GM12878 (cell line): ENCODE results near the gene KCNA3. TPM values are rescaled to one million over a fixed set of nuclear protein-coding genes. Genes with fewer than 3 reads are reported as not detected.

ENCODE experiments used
- ASH2L ChIP-seq: fragments of 300-600, 200-600 bp; sonication (generic); IDR thresholded peaks from 2 replicates; pipeline ENCODE4 v1.6.1; 2017; ENCODE audit warnings: low read depth, mild to moderate bottlenecking, borderline replicate concordance
- ATF2 ChIP-seq: IDR thresholded peaks from 2 replicates; pipeline ENCODE4 v1.6.1; 2012; ENCODE audit warnings: low read length, inconsistent platforms
- BACH1 ChIP-seq: fragments of 450-650 bp; IDR thresholded peaks from 2 replicates; pipeline ENCODE4 v1.6.1; 2017; ENCODE audit warnings: mild to moderate bottlenecking, borderline replicate concordance
- BCL3 ChIP-seq: IDR thresholded peaks from 2 replicates; pipeline ENCODE4 v1.6.1; 2011; ENCODE audit warnings: borderline replicate concordance, low read depth, mild to moderate bottlenecking, moderate library complexity, low read length; ENCODE audit not compliant: insufficient read depth, poor library complexity, severe bottlenecking
- BHLHE40 ChIP-seq, 2 experiments: fragments of 450-650 bp in 1 of 2; IDR thresholded peaks; 2 replicates each; pipeline ENCODE4 v1.6.1; 2011 to 2017; ENCODE audit warnings: low read depth in 2 of 2, borderline replicate concordance in 1 of 2, improper control_type of control experiment in 1 of 2, low read length in 1 of 2, mild to moderate bottlenecking in 1 of 2
- DPF2 ChIP-seq: fragments of 450-650 bp; IDR thresholded peaks from 2 replicates; pipeline ENCODE4 v1.6.1; 2017; ENCODE audit warnings: mild to moderate bottlenecking
- EED ChIP-seq: sonication (generic); IDR thresholded peaks from 2 replicates; pipeline ENCODE4 v1.6.1; 2016; ENCODE audit warnings: antibody characterized with exemption, low read depth
- ETV6 ChIP-seq, 2 experiments: fragments of 450-650 bp in 1 of 2; IDR thresholded peaks in 1 of 2; conservative IDR thresholded peaks in 1 of 2; 2 replicates each; pipeline ENCODE4 v1.6.1; 2014; ENCODE audit warnings: antibody characterized with exemption in 1 of 2, borderline replicate concordance in 1 of 2, low read depth in 1 of 2, mild to moderate bottlenecking in 1 of 2, moderate library complexity in 1 of 2
- IKZF1 ChIP-seq: fragments of 450-650 bp; conservative IDR thresholded peaks from 2 replicates; pipeline ENCODE4 v1.6.1; 2017; ENCODE audit warnings: antibody characterized with exemption, mild to moderate bottlenecking
- NBN ChIP-seq: fragments of 450-650 bp; IDR thresholded peaks from 2 replicates; pipeline ENCODE4 v1.6.1; 2016
- NR2F1 ChIP-seq: fragments of 450-650 bp; conservative IDR thresholded peaks from 2 replicates; pipeline ENCODE4 v1.6.1; 2017; ENCODE audit warnings: mild to moderate bottlenecking
- PAX5 ChIP-seq: IDR thresholded peaks from 2 replicates; pipeline ENCODE4 v1.6.1; 2011; ENCODE audit warnings: low read depth, low read length, borderline replicate concordance
- POU2F2 ChIP-seq: IDR thresholded peaks from 3 replicates; pipeline ENCODE4 v1.6.1; 2011; ENCODE audit warnings: low read depth, mild to moderate bottlenecking, low read length, borderline replicate concordance
- RCOR1 ChIP-seq: conservative IDR thresholded peaks from 2 replicates; pipeline ENCODE4 v1.6.1; 2012; ENCODE audit warnings: low read depth, low read length, improper control_type of control experiment
- SMARCA5 ChIP-seq: fragments of 450-650 bp; IDR thresholded peaks from 2 replicates; pipeline ENCODE4 v1.6.1; 2017; ENCODE audit warnings: mild to moderate bottlenecking
- SMC3 ChIP-seq: IDR thresholded peaks from 2 replicates; pipeline ENCODE4 v1.6.1; 2011; ENCODE audit warnings: low read length, improper control_type of control experiment, borderline replicate concordance
- STAT1 ChIP-seq: fragments of 450-650 bp; conservative IDR thresholded peaks from 2 replicates; pipeline ENCODE4 v1.6.1; 2014; ENCODE audit warnings: antibody characterized with exemption, mild to moderate bottlenecking
- TCF12 ChIP-seq: IDR thresholded peaks from 2 replicates; pipeline ENCODE4 v1.6.1; 2011; ENCODE audit warnings: low read depth, mild to moderate bottlenecking, low read length
- polyA plus RNA-seq, 11 experiments: library from polyadenylated mRNA; depleted of rRNA in 4 of 11; unstranded in 6 of 11; stranded (reverse) in 5 of 11; fragments of >200 nt; fragmentation: Nextera tagmentation in 4 of 11; fragmentation: Illumina TruSeq in 1 of 11; extraction: Ambion mirVana in 4 of 11; extraction: Trizol in 1 of 11; gene quantifications; 1 replicate in 1 of 11; 2 replicates in 10 of 11; pipeline versions ENCODE4 v1.2.1 to v1.2.3, GENCODE V29; 2011 to 2016; ENCODE audit warnings: inconsistent platforms in 2 of 11, missing spikeins in 2 of 11, low read depth in 1 of 11
- total RNA-seq, 4 experiments: library from RNA; depleted of rRNA in 3 of 4; stranded (reverse); fragments of >200 nt in 3 of 4; fragmentation: Illumina TruSeq in 1 of 4; extraction: Trizol in 1 of 4; gene quantifications; 2 replicates each; pipeline versions ENCODE4 v1.2.1 to v1.2.3, GENCODE V29; 2013 to 2021
- TF ChIP-seq, protein P1 (sequence below): fragments of 450-650 bp; IDR thresholded peaks from 2 replicates; pipeline ENCODE4 v1.6.1; 2016; ENCODE audit warnings: mild to moderate bottlenecking
- TF ChIP-seq, protein P2 (sequence below): fragments of 450-650 bp; IDR thresholded peaks from 2 replicates; pipeline ENCODE4 v1.6.1; 2017; ENCODE audit warnings: mild to moderate bottlenecking, low read depth, inconsistent platforms; ENCODE audit not compliant: poor library complexity, severe bottlenecking
- TF ChIP-seq, protein P3 (sequence below): fragments of 450-650 bp; IDR thresholded peaks from 2 replicates; pipeline ENCODE4 v1.6.1; 2017; ENCODE audit warnings: low read depth, mild to moderate bottlenecking, moderate library complexity

KCNA3 gene
- total and polyA plus RNA-seq, 10 of the 15 experiments (the other 5 are each of a cell fraction or from before 2014, with no cell fraction given) = 0.10 to 3.3 (median 1.7) TPM

DNA sequence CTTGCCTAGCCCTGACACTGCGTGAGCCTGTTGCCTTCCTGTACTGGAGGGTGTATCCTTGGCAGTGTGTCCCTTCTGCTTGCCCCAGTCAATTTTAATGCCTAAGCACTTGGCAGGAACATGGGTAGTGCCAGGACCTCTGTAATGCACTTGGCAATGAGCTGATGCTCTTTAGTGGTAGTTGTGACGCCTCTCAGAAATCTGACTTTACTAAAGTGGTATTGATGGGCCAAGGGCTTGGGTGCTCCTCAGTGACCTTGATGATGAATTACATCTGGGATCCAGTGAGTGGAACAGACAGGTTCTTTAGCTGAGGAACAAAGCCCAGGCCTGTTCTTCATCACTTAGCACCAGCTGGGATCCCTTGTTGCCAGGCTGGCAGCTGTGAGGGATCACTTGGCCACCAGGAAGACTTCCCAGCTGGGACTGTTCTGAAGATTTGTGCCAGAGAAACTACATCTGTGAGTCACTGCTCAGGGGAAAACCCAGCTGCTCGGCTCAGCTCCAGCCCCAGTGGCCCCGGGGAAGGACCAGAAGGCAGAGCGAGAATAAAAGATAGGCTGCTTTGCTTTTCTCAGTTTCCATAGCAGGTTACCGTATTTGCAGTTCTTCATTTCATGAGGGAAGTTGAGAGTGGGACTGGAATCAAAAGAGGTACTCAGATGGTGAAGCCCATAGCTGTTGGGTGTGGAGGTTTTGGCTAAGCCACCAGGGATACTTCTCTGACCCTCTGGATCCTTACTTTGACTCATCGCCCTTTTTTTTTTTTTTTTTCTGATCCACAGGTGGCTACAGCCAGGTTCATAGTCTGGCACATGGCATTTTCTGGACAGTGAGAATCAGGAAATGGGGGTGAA is 40.1 kb downstream of the KCNA3 start (continued):
- TF ChIP-seq EED (peak; percentile 97), ASH2L (no peak), NBN (peak; percentile 60; the same call in 1 of the 2 replicates), BCL3 (peak; percentile 62), ATF2 (peak; percentile 79; the same call in 1 of the 2 replicates), SMC3 (0 out of 2 replicates have a peak, but pooled peaks have one; percentile 8), STAT1 (0 out of 2 replicates have a peak, but pooled peaks have one; percentile 30), BACH1 (peak; percentile 44; the same call in 1 of the 2 replicates), PAX5 (no peak; the same call in 1 of the 2 replicates), IKZF1 (peak; percentile 86), NR2F1 (0 out of 2 replicates have a peak, but pooled peaks have one; percentile 18), ETV6 (conservative IDR thresholded peaks at IDR 0.05 in 1 of 2, IDR thresholded peaks at IDR 0.05 in 1 of 2; ENCODE audit: borderline replicate concordance in 1 of 2, low read depth in 1 of 2) (peak in 1 of 2 experiments; percentile 79; a peak in 2 of 4 replicates), TCF12 (peak; percentile 96), DPF2 (peak; percentile 60), SMARCA5 (no peak), POU2F2 (peak; percentile 58; the same call in 1 of the 3 replicates), BHLHE40 (IDR thresholded peaks at IDR 0.05; ENCODE audit: borderline replicate concordance in 1 of 2, low read depth in 2 of 2, low read length in 1 of 2) (peak in 1 of 2 experiments; percentile 4; a peak in 1 of 4 replicates), RCOR1 (no peak)
- TF ChIP-seq, protein P1, sequence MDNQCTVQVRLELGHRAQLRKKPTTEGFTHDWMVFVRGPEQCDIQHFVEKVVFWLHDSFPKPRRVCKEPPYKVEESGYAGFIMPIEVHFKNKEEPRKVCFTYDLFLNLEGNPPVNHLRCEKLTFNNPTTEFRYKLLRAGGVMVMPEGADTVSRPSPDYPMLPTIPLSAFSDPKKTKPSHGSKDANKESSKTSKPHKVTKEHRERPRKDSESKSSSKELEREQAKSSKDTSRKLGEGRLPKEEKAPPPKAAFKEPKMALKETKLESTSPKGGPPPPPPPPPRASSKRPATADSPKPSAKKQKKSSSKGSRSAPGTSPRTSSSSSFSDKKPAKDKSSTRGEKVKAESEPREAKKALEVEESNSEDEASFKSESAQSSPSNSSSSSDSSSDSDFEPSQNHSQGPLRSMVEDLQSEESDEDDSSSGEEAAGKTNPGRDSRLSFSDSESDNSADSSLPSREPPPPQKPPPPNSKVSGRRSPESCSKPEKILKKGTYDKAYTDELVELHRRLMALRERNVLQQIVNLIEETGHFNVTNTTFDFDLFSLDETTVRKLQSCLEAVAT = 0 out of 2 replicates have a peak, but pooled peaks have one; percentile 23
- TF ChIP-seq, protein P2, sequence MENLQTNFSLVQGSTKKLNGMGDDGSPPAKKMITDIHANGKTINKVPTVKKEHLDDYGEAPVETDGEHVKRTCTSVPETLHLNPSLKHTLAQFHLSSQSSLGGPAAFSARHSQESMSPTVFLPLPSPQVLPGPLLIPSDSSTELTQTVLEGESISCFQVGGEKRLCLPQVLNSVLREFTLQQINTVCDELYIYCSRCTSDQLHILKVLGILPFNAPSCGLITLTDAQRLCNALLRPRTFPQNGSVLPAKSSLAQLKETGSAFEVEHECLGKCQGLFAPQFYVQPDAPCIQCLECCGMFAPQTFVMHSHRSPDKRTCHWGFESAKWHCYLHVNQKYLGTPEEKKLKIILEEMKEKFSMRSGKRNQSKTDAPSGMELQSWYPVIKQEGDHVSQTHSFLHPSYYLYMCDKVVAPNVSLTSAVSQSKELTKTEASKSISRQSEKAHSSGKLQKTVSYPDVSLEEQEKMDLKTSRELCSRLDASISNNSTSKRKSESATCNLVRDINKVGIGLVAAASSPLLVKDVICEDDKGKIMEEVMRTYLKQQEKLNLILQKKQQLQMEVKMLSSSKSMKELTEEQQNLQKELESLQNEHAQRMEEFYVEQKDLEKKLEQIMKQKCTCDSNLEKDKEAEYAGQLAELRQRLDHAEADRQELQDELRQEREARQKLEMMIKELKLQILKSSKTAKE = peak; percentile 58
- TF ChIP-seq, protein P3, sequence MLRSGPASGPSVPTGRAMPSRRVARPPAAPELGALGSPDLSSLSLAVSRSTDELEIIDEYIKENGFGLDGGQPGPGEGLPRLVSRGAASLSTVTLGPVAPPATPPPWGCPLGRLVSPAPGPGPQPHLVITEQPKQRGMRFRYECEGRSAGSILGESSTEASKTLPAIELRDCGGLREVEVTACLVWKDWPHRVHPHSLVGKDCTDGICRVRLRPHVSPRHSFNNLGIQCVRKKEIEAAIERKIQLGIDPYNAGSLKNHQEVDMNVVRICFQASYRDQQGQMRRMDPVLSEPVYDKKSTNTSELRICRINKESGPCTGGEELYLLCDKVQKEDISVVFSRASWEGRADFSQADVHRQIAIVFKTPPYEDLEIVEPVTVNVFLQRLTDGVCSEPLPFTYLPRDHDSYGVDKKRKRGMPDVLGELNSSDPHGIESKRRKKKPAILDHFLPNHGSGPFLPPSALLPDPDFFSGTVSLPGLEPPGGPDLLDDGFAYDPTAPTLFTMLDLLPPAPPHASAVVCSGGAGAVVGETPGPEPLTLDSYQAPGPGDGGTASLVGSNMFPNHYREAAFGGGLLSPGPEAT = peak; percentile 90
